Mononuclear cell (primary cell): ENCODE measurements around the gene NUDC. TPM values are rescaled to one million over a fixed set of nuclear protein-coding genes. Genes with fewer than 3 reads are reported as not detected.
A peak's percentile ranks its signal among the peaks of the same experiment; 100 is the strongest.
"Not testable (repeated sequence)": the region's sequence is repeated elsewhere in the genome, so short reads cannot be mapped to it uniquely, and the experiment has no call there.

ENCODE experiments used
- H3K27me3 ChIP-seq: 2 replicates; pipeline ENCODE4 v1.6.0; 2011; ENCODE audit warnings: low read length, control low read depth; ENCODE audit not compliant: insufficient read depth
- H3K4me1 ChIP-seq: 2 replicates; pipeline ENCODE4 v1.5.1; 2011; ENCODE audit warnings: mild to moderate bottlenecking, low read length, control low read depth; ENCODE audit not compliant: insufficient read depth
- H3K4me3 ChIP-seq: 2 replicates; pipeline ENCODE4 v1.5.1; 2011; ENCODE audit warnings: mild to moderate bottlenecking, low read length, moderate library complexity
- H3K9me3 ChIP-seq: 2 replicates; pipeline ENCODE4 v1.5.1; 2011; ENCODE audit warnings: low read depth, mild to moderate bottlenecking, control low read depth, low read length
- total RNA-seq: library from RNA; depleted of rRNA; stranded (reverse); fragments of >200 nt; gene quantifications from one replicate; pipeline ENCODE4 v1.2.3, GENCODE V29; 2012

Gene NUDC
- total RNA-seq, 1 donor: 8.8 TPM

DNA sequence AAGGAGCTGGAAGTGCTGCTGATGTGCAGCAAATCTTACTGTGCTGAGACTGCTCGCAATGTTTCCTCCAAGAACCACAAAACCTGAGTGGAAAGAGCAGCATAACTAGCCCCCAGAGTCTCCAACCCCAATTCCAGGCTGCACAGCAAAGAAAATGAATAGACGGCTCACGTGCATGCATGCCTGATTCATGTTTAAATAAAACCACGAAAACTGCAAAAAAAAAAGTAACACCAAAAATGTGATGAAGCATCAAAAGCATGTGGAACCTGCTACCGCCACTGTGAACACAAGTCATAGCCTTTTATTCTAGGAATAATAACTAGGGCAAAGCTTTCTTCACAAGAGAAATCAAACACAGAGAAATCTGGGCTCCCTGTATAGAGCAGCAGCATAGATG lies 62.3 kb downstream of the NUDC start:
- H3K9me3 ChIP-seq: no peaks in the 10 kb centered on the region
- peaks cover 3% of the 10 kb centered on the region for H3K27me3 ChIP-seq
- H3K4me3 ChIP-seq: no peak overlapping the region

DNA sequence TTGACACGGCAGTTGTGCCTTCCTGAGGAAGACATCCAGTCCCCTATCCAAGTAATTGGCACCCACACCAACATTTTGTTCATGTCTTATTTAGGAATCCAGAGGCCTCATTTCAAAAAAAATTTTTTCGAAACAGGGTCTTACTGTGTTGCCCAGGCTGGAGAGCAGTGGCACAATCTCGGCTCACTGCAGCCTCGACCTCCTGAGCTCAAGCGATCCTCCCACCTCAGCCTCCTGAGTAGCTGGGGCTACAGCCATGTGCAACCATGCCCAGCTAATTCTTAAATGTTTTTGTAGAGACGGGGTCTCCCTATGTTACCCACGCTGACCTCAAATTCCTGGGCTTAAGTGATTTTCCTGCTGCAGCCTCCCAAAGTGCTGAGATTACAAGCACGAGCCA lies 62.7 kb downstream of the NUDC start:
- Histone ChIP-seq H3K27me3 (peaks cover 3% of the 10 kb centered on the region), H3K9me3 (no peaks in the 10 kb centered on the region), H3K4me1 (no peaks in the 10 kb centered on the region), H3K4me3 (no peak overlapping the region)

More for the DNA sequence above, 62.3 kb downstream of the NUDC start:
- no peaks in the 10 kb centered on the region for H3K4me1 ChIP-seq

DNA sequence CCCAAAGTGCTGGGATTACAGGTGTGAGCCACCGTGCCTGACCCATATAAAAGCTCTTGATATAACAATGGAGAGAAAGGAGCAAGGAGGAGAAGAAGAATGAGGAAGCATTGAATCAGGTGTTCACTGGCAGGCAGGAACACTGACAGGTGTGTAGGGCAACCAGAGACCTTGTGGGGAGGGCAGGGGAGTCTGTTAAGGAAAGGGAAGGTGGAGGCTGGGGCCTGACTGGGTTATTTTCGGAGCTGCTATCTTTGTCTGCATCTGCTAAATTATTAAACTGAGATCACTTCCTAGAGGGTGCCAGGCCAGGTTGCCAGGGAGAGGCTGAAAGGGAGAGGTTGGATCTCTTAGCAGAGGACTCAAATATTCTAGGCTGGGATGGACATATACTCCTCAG lies 65.1 kb downstream of the NUDC start:
- H3K4me3 ChIP-seq: no peak overlapping the region
- peaks cover 10% of the 10 kb centered on the region for H3K4me1 ChIP-seq
- no peaks in the 10 kb centered on the region for H3K9me3 ChIP-seq
- H3K27me3 ChIP-seq: peaks cover 9% of the 10 kb centered on the region

DNA sequence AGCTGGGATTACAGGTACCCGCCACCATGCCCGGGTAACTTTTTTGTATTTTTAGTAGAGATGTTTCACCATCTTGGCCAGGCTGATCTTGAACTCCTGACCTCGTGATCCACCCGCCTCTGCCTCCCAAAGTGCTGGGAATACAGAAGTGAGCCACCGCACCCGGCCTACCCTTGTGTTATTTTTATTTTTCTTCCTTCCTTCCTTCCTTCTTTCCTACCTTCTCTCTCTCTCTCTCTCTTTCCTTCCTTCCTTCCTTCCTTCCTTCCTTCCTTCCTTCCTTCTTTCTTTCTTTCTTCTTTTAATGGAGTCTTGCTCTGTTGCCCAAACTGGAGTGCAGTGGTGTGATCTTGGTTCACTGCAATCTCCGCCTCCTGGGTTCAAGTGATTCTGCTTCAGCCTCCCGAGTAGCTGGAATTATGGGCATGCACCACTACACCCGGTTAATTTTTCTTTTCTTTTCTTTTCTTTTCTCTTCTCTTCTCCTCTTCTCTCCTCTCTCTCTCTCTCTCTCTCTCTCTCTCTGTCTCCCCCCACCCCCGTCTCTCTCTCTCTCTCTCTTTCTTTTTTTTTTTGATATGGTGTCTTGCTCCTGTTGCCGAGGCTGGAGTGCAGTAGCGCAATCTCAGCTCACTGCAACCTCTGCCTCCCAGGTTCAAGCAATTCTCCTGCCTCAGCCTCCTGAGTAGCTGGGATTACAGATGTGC lies 68.0 kb downstream of the NUDC start:
- H3K4me1 ChIP-seq: peaks cover 26% of the 10 kb centered on the region
- H3K9me3 ChIP-seq, H3K4me3 ChIP-seq: not testable (repeated sequence)
- peaks cover 21% of the 10 kb centered on the region for H3K27me3 ChIP-seq

GRCh38 chr1:26991310-26992116 lies 70.0 kb downstream of the NUDC start:
- peaks cover 31% of the 10 kb centered on the region for H3K4me1 ChIP-seq
- no peaks in the 10 kb centered on the region for H3K9me3 ChIP-seq
- peaks cover 40% of the 10 kb centered on the region for H3K27me3 ChIP-seq
- H3K4me3 ChIP-seq: no peak overlapping the region

DNA sequence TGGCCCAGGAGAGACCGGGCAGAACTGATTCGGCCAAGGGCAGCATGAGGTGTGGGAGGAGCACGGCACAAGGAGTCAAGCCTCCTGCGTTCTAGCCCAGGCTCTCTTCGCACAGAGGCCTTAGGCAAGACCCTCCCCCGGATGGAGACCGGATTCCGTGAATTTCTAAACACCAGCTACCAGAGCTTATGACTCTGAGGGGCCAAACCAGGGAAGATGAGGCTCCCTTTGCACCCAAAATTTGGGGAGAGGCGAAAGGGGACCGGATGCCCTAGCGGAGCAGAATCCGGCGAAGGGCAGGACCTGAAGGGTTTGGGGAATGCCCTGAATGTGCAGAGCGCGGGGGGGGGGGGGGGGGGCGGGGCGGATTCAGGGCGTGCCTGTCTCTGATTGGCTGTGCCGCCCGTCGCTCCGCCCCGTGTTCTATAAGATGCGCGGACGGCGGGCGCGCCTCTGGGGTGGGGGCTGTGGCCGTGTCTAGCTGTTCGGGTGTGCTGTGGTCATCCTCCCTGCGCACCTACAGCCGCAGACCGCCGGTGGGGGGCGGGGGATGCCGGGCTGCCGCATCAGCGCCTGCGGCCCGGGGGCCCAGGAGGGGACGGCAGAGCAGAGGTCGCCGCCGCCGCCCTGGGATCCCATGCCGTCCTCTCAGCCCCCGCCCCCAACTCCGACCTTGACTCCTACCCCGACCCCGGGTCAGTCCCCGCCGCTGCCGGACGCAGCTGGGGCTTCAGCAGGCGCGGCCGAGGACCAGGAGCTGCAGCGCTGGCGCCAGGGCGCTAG lies 71.9 kb downstream of the NUDC start, which contains the start of gene TRNP1:
Gene TRNP1, plus strand, starts transcription at position 456 of the 783 bp plus-strand sequence. Its CDS starts 95 bp downstream, at position 551.
- peaks cover 39% of the 10 kb centered on the region for H3K4me1 ChIP-seq
- H3K4me3 ChIP-seq: peak within 1 kb of the TSS; percentile 35
- H3K9me3 ChIP-seq: no peaks in the 10 kb centered on the region
- peaks cover 46% of the 10 kb centered on the region for H3K27me3 ChIP-seq

- Histone ChIP-seq H3K9me3 (no peaks in the 10 kb centered on the region), H3K4me1 (peaks cover 39% of the 10 kb centered on the region), H3K27me3 (peaks cover 46% of the 10 kb centered on the region), H3K4me3 (peak overlapping the region; percentile 35)
Observed at GRCh38 chr1:26994020-26994786, 72.7 kb downstream of the NUDC start.

GRCh38 chr1:26994787-26995517 lies 73.4 kb downstream of the NUDC start:
- H3K27me3 ChIP-seq: peaks cover 46% of the 10 kb centered on the region
- H3K9me3 ChIP-seq: no peaks in the 10 kb centered on the region
- H3K4me3 ChIP-seq: no peak overlapping the region
- H3K4me1 ChIP-seq: peaks cover 44% of the 10 kb centered on the region

GRCh38 chr1:26996024-26996423 lies 74.5 kb downstream of the NUDC start:
- H3K9me3 ChIP-seq: no peaks in the 10 kb centered on the region
- peaks cover 51% of the 10 kb centered on the region for H3K4me1 ChIP-seq
- H3K27me3 ChIP-seq: peaks cover 45% of the 10 kb centered on the region
- no peak overlapping the region for H3K4me3 ChIP-seq

Other genes with a start within 250 kb of the NUDC start
- 55.4 TPM for gene ARID1A, start 225.7 kb upstream of the NUDC start, total RNA-seq
- 5.2 TPM for gene PIGV, start 133.8 kb upstream of the NUDC start, total RNA-seq
- gene ZDHHC18, start 95.1 kb upstream of the NUDC start, total RNA-seq: 26.1 TPM
- 0.52 TPM for gene SFN, start 58.6 kb upstream of the NUDC start, total RNA-seq
- gene GPN2, start 31.5 kb upstream of the NUDC start, total RNA-seq: 11.1 TPM
- gene GPATCH3, start 21.3 kb upstream of the NUDC start, total RNA-seq: 11.8 TPM
- not detected for gene NR0B2, start 7.8 kb upstream of the NUDC start, total RNA-seq
- 0.63 TPM for gene KDF1, start 38.7 kb downstream of the NUDC start, total RNA-seq
- 1.2 TPM for gene TRNP1, start 71.9 kb downstream of the NUDC start, total RNA-seq
- gene TENT5B, start 91.1 kb downstream of the NUDC start, total RNA-seq: 0.42 TPM
- gene SLC9A1, start 233.4 kb downstream of the NUDC start, total RNA-seq: 6.4 TPM